ENCODE measurements around the gene TBCCD1.

DNA sequence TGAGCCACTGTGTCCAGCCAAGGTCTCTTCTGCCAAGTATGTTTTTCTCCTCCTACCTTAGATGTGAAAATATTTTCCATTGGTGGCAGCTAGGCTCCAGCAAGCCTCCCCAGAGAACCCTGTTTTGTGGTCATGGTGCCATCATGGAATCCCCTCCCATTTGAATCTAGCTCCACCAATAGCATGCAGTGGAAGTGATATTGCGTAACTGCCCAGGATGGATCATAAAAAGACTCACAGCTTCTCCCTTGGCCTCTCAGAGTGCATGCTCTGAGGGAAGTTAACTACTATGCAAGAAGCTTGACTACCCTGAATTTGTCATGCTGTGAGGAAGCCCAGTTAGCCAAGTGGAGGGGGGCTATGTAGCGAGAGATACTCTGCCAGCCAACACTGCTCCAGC is 50.5 kb downstream of the TBCCD1 start:
- TF ChIP-seq, protein P1, sequence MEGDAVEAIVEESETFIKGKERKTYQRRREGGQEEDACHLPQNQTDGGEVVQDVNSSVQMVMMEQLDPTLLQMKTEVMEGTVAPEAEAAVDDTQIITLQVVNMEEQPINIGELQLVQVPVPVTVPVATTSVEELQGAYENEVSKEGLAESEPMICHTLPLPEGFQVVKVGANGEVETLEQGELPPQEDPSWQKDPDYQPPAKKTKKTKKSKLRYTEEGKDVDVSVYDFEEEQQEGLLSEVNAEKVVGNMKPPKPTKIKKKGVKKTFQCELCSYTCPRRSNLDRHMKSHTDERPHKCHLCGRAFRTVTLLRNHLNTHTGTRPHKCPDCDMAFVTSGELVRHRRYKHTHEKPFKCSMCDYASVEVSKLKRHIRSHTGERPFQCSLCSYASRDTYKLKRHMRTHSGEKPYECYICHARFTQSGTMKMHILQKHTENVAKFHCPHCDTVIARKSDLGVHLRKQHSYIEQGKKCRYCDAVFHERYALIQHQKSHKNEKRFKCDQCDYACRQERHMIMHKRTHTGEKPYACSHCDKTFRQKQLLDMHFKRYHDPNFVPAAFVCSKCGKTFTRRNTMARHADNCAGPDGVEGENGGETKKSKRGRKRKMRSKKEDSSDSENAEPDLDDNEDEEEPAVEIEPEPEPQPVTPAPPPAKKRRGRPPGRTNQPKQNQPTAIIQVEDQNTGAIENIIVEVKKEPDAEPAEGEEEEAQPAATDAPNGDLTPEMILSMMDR (IDR thresholded peaks at IDR 0.05; ENCODE audit: poor library complexity): no peak
- TF ChIP-seq EZH2 (IDR thresholded peaks at IDR 0.05; ENCODE audit: borderline replicate concordance): no peak
